Dermis blood vessel endothelial cell (primary cell): ENCODE results near the gene COL27A1. TPM values are rescaled to one million over a fixed set of nuclear protein-coding genes. Genes with fewer than 3 reads are reported as not detected.
"Not testable (repeated sequence)": the region's sequence is repeated elsewhere in the genome, so short reads cannot be mapped to it uniquely, and the experiment has no call there.

Source experiments
- DNase-seq: peaks from one replicate; pipeline ENCODE4 v3.0.0; 2010
- total RNA-seq: library from RNA; depleted of rRNA; stranded (reverse); fragments of >200 nt; gene quantifications from 2 replicates; pipeline ENCODE4 v1.2.3, GENCODE V29; 2014

COL27A1 gene
- total RNA-seq, 1 donor from 2014 or later: 6.0 TPM

GRCh38 chr9:114185570-114186490, 30.5 kb downstream of the COL27A1 start:
- no peak for DNase-seq

GRCh38 chr9:114186605-114187289, 31.4 kb downstream of the COL27A1 start:
- no peak for DNase-seq

- no peak for DNase-seq
Measured at GRCh38 chr9:114187827-114188226, 32.5 kb downstream of the COL27A1 start.

GRCh38 chr9:114189823-114190562, 34.7 kb downstream of the COL27A1 start:
- DNase-seq: no peak

- no peak for DNase-seq
Measured at GRCh38 chr9:114190563-114190905, 35.2 kb downstream of the COL27A1 start.

- DNase-seq: not testable (repeated sequence)
Measured at GRCh38 chr9:114191402-114191801, 36.1 kb downstream of the COL27A1 start.

GRCh38 chr9:114192539-114192938, 37.2 kb downstream of the COL27A1 start:
- DNase-seq: no peak

- no peak for DNase-seq
Measured at GRCh38 chr9:114193090-114193489, 37.8 kb downstream of the COL27A1 start.

GRCh38 chr9:114196117-114196516, 40.8 kb downstream of the COL27A1 start:
- DNase-seq: no peak

- no peak for DNase-seq
Measured at GRCh38 chr9:114196979-114197622, 41.8 kb downstream of the COL27A1 start.

GRCh38 chr9:114198249-114199040, 43.1 kb downstream of the COL27A1 start:
- DNase-seq: no peak

- no peak for DNase-seq
Measured at GRCh38 chr9:114200721-114201300, 45.5 kb downstream of the COL27A1 start.

- no peak for DNase-seq
Measured at GRCh38 chr9:114202396-114202795, 47.1 kb downstream of the COL27A1 start.

- DNase-seq: no peak
Measured at GRCh38 chr9:114202849-114203248, 47.5 kb downstream of the COL27A1 start.

- no peak for DNase-seq
Measured at GRCh38 chr9:114203410-114204140, 48.2 kb downstream of the COL27A1 start.

- no peak for DNase-seq
Measured at GRCh38 chr9:114204265-114204664, 48.9 kb downstream of the COL27A1 start.

- no peak for DNase-seq
Measured at GRCh38 chr9:114205171-114206015, 50.1 kb downstream of the COL27A1 start.

- DNase-seq: no peak
Measured at GRCh38 chr9:114206221-114206789, 51.0 kb downstream of the COL27A1 start.

- DNase-seq: no peak
Measured at GRCh38 chr9:114207034-114207810, 51.9 kb downstream of the COL27A1 start.
